ENCODE data around the gene KCNE2. TPM values are rescaled to one million over a fixed set of nuclear protein-coding genes. Genes with fewer than 3 reads are reported as not detected.
"Not testable (repeated sequence)": the region's sequence is repeated elsewhere in the genome, so short reads cannot be mapped to it uniquely, and the experiment has no call there.

Gene KCNE2
- polyA plus RNA-seq, 3 donors: 0.27 TPM; not detected in 2

DNA sequence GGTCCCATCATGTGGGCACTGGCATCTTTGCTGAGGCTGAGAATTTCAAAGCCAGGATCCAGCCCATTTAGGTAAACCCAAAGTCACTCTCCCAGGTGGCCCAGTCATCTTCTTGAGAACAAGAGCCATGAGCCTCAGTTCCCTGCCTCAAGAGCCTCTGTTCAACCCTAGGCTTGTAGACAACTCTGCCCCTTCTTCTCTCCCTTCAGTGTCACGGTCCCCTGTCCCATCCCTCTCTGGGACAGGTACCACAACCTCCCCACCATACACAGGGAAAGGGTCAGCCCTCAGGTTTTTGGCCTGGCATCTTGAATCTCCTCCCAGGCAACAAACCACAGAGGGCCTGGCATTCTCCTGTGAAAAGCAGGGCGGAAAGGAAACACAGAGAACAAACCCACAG lies 41.9 kb downstream of the KCNE2 start:
- H3K27ac Mint-ChIP-seq; H3K9me3 Mint-ChIP-seq; H3K79me2 ChIP-seq (ENCODE audit: insufficient read depth, low read length); H3K9me3 ChIP-seq (replicated peaks in 1 of 2; ENCODE audit: control insufficient read depth in 1 of 2, insufficient read depth in 1 of 2, low read length in 2 of 2); H3K4me1 Mint-ChIP-seq; H3K36me3 Mint-ChIP-seq; H4K20me1 ChIP-seq (ENCODE audit: insufficient read depth, low read length); H3K4me1 ChIP-seq (ENCODE audit: control insufficient read depth in 1 of 2, insufficient read depth in 2 of 2, low read length in 2 of 2); DNase-seq; H3K4me2 ChIP-seq (replicated peaks; ENCODE audit: extremely low read depth, low read length, poor library complexity, severe bottlenecking); H3K9ac ChIP-seq (ENCODE audit: insufficient read depth, low read length, poor library complexity, severe bottlenecking); H3K4me3 Mint-ChIP-seq; H3K36me3 ChIP-seq (replicated peaks in 1 of 2; ENCODE audit: control insufficient read depth in 1 of 2, insufficient read depth in 2 of 2, low read length in 2 of 2); H3K4me3 ChIP-seq (replicated peaks in 1 of 3; ENCODE audit: low read depth in 2 of 3, low read length in 3 of 3); H3K27me3 ChIP-seq (ENCODE audit: control insufficient read depth in 2 of 2, insufficient read depth in 2 of 2, low read length in 2 of 2); H2AFZ ChIP-seq (ENCODE audit: insufficient read depth, low read depth, low read length, poor library complexity, severe bottlenecking); intact Hi-C loops (cut with micrococcal nuclease); H3K27ac ChIP-seq (ENCODE audit: low read depth in 1 of 2, low read length in 2 of 2); H3K27me3 Mint-ChIP-seq (ENCODE audit: low read depth in 3 of 3): not testable (repeated sequence)
- WGBS (ENCODE audit: insufficient coverage): no CpG with 5 or more reads among the region's 2 CpGs

DNA sequence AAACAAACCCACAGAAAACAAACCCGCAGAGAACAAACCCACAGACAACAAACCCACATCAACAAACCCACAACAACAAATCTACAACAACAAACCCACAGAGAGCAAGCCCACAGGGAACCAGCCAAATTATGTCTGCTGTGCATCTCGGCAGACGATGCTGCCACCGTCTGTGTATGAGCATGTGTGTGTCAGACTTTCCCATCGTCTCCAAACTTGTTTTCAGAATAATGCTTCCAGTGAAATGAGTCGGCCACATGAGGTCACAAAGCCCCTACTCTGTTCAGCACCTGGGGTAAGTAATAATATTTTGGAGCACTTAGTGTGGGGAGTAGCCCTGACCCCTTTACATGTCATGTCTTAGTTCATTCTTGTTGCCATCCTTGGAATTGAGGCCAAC lies 42.3 kb downstream of the KCNE2 start:
- WGBS (ENCODE audit: insufficient coverage): no CpG with 5 or more reads among the region's 6 CpGs
- H3K9me3 Mint-ChIP-seq; H3K4me3 ChIP-seq (replicated peaks in 1 of 3; ENCODE audit: low read depth in 2 of 3, low read length in 3 of 3); H3K27me3 Mint-ChIP-seq (ENCODE audit: low read depth in 3 of 3); H3K27ac ChIP-seq (ENCODE audit: low read depth in 1 of 2, low read length in 2 of 2); H4K20me1 ChIP-seq (ENCODE audit: insufficient read depth, low read length); H3K9me3 ChIP-seq (replicated peaks in 1 of 2; ENCODE audit: control insufficient read depth in 1 of 2, insufficient read depth in 1 of 2, low read length in 2 of 2); H3K27ac Mint-ChIP-seq; H3K4me1 Mint-ChIP-seq; H3K36me3 Mint-ChIP-seq; H3K4me3 Mint-ChIP-seq; H3K36me3 ChIP-seq (replicated peaks in 1 of 2; ENCODE audit: control insufficient read depth in 1 of 2, insufficient read depth in 2 of 2, low read length in 2 of 2); H3K9ac ChIP-seq (ENCODE audit: insufficient read depth, low read length, poor library complexity, severe bottlenecking); DNase-seq; H3K4me2 ChIP-seq (replicated peaks; ENCODE audit: extremely low read depth, low read length, poor library complexity, severe bottlenecking); H3K27me3 ChIP-seq (ENCODE audit: control insufficient read depth in 2 of 2, insufficient read depth in 2 of 2, low read length in 2 of 2); intact Hi-C loops (cut with micrococcal nuclease); H3K79me2 ChIP-seq (ENCODE audit: insufficient read depth, low read length); H2AFZ ChIP-seq (ENCODE audit: insufficient read depth, low read depth, low read length, poor library complexity, severe bottlenecking); H3K4me1 ChIP-seq (ENCODE audit: control insufficient read depth in 1 of 2, insufficient read depth in 2 of 2, low read length in 2 of 2): not testable (repeated sequence)

DNA sequence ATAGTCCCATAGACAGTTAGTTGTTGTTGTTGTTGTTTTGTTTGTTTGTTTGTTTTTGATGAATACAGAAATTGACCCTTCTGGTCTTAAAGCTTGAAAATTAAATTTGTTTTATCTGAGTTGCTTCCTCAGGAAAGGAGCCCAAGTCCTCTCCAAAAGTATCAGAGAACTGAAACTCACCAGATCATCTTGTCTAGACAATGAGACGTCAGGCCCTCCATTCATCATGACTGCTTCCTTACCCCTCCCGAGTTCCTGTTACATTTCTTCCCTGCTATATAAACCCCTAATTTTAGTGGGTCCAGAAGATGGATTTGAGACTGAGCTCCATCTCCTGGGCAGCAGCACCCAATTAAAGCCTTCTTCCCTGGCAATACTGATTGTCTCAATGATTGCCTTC lies 42.9 kb downstream of the KCNE2 start:
- H3K4me2 ChIP-seq (replicated peaks; ENCODE audit: extremely low read depth, low read length, poor library complexity, severe bottlenecking); H3K36me3 Mint-ChIP-seq; H3K27ac Mint-ChIP-seq; H3K9me3 ChIP-seq (replicated peaks in 1 of 2; ENCODE audit: control insufficient read depth in 1 of 2, insufficient read depth in 1 of 2, low read length in 2 of 2); H3K36me3 ChIP-seq (replicated peaks in 1 of 2; ENCODE audit: control insufficient read depth in 1 of 2, insufficient read depth in 2 of 2, low read length in 2 of 2); H4K20me1 ChIP-seq (ENCODE audit: insufficient read depth, low read length); H3K9me3 Mint-ChIP-seq; H3K79me2 ChIP-seq (ENCODE audit: insufficient read depth, low read length); intact Hi-C loops (cut with micrococcal nuclease); H3K27me3 ChIP-seq (ENCODE audit: control insufficient read depth in 2 of 2, insufficient read depth in 2 of 2, low read length in 2 of 2); H3K4me1 ChIP-seq (ENCODE audit: control insufficient read depth in 1 of 2, insufficient read depth in 2 of 2, low read length in 2 of 2); H3K4me3 Mint-ChIP-seq; DNase-seq; H3K27ac ChIP-seq (ENCODE audit: low read depth in 1 of 2, low read length in 2 of 2); H3K4me1 Mint-ChIP-seq; H3K9ac ChIP-seq (ENCODE audit: insufficient read depth, low read length, poor library complexity, severe bottlenecking); H3K27me3 Mint-ChIP-seq (ENCODE audit: low read depth in 3 of 3); H3K4me3 ChIP-seq (replicated peaks in 1 of 3; ENCODE audit: low read depth in 2 of 3, low read length in 3 of 3); H2AFZ ChIP-seq (ENCODE audit: insufficient read depth, low read depth, low read length, poor library complexity, severe bottlenecking): not testable (repeated sequence)
- no CpG with 5 or more reads among the region's 2 CpGs for WGBS (ENCODE audit: insufficient coverage)

DNA sequence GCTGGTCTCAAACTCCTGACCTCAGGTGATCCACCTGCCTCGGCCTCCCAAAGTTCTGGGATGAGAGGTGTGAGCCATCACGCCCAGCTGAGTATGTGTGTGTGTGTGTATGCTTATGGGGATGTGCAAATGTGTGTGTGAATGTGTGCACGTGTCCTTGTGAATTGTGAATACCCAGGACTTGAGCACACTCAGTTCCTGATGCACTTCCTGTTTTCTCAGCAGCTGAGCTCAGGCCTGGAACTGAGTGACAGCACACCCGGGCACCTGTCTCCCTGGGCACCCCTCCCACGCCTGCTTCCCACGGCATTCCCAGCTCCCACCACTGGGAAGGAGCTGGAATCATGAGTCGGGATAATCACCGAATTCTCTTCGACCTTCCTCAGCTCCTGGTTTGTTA lies 43.5 kb downstream of the KCNE2 start:
- H3K79me2 ChIP-seq (ENCODE audit: insufficient read depth, low read length); H3K4me3 ChIP-seq (replicated peaks in 1 of 3; ENCODE audit: low read depth in 2 of 3, low read length in 3 of 3); H3K27ac Mint-ChIP-seq; H3K9ac ChIP-seq (ENCODE audit: insufficient read depth, low read length, poor library complexity, severe bottlenecking); H3K4me1 ChIP-seq (ENCODE audit: control insufficient read depth in 1 of 2, insufficient read depth in 2 of 2, low read length in 2 of 2); H3K36me3 ChIP-seq (replicated peaks in 1 of 2; ENCODE audit: control insufficient read depth in 1 of 2, insufficient read depth in 2 of 2, low read length in 2 of 2); H3K36me3 Mint-ChIP-seq; H4K20me1 ChIP-seq (ENCODE audit: insufficient read depth, low read length); DNase-seq; H3K9me3 ChIP-seq (replicated peaks in 1 of 2; ENCODE audit: control insufficient read depth in 1 of 2, insufficient read depth in 1 of 2, low read length in 2 of 2); H2AFZ ChIP-seq (ENCODE audit: insufficient read depth, low read depth, low read length, poor library complexity, severe bottlenecking); H3K27ac ChIP-seq (ENCODE audit: low read depth in 1 of 2, low read length in 2 of 2); H3K27me3 Mint-ChIP-seq (ENCODE audit: low read depth in 3 of 3); H3K27me3 ChIP-seq (ENCODE audit: control insufficient read depth in 2 of 2, insufficient read depth in 2 of 2, low read length in 2 of 2); intact Hi-C loops (cut with micrococcal nuclease); H3K9me3 Mint-ChIP-seq; H3K4me3 Mint-ChIP-seq; H3K4me2 ChIP-seq (replicated peaks; ENCODE audit: extremely low read depth, low read length, poor library complexity, severe bottlenecking); H3K4me1 Mint-ChIP-seq: not testable (repeated sequence)
- WGBS (ENCODE audit: insufficient coverage): no CpG with 5 or more reads among the region's 9 CpGs

All from CD14-positive monocyte (primary cell).